Rectal smooth muscle tissue (tissue), 1 donor: ENCODE measurements around the gene RXRA.

Experiments used
- H3K27ac ChIP-seq: one replicate; pipeline ENCODE4 v1.7.0; 2013; ENCODE audit warnings: low read depth, low read length, inconsistent platforms
- H3K27me3 ChIP-seq: one replicate; pipeline ENCODE4 v1.7.0; 2013; ENCODE audit warnings: low read length; ENCODE audit not compliant: control insufficient read depth, insufficient read depth
- H3K36me3 ChIP-seq: one replicate; pipeline ENCODE4 v1.7.0; 2013; ENCODE audit warnings: low read length; ENCODE audit not compliant: control insufficient read depth, insufficient read depth
- H3K4me1 ChIP-seq: one replicate; pipeline ENCODE4 v1.7.0; 2013; ENCODE audit warnings: low read length; ENCODE audit not compliant: control insufficient read depth, insufficient read depth
- H3K4me3 ChIP-seq: one replicate; pipeline ENCODE4 v1.7.0; 2013; ENCODE audit warnings: low read length
- H3K9ac ChIP-seq: one replicate; pipeline ENCODE4 v1.7.0; 2013; ENCODE audit warnings: low read length

Gene RXRA

GRCh38 chr9:134369416-134370212 is 43.4 kb downstream of the RXRA start:
- Histone ChIP-seq H3K9ac (no peak overlapping the region), H3K4me1 (peaks cover 26% of the 10 kb centered on the region), H3K27ac (no peak overlapping the region), H3K27me3 (no peaks in the 10 kb centered on the region), H3K36me3 (no peaks in the 10 kb centered on the region), H3K4me3 (no peak overlapping the region)

DNA sequence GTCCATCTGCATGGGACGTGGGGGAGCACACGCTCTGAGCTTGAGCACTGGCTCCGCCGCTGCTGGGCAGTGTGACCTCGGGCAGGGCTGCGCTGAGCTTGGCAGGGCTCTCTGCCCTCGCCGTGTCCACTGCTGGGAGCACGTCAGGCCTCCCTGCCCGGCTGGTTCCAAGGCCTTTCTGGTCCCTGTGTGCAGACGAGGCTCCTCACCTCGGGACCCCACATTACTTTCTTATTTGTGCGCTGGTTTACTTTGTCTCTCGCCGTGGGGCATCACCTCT is 43.9 kb downstream of the RXRA start:
- Histone ChIP-seq H3K9ac (no peak overlapping the region), H3K4me3 (no peak overlapping the region), H3K36me3 (no peaks in the 10 kb centered on the region), H3K27me3 (no peaks in the 10 kb centered on the region), H3K4me1 (peaks cover 32% of the 10 kb centered on the region), H3K27ac (no peak overlapping the region)

DNA sequence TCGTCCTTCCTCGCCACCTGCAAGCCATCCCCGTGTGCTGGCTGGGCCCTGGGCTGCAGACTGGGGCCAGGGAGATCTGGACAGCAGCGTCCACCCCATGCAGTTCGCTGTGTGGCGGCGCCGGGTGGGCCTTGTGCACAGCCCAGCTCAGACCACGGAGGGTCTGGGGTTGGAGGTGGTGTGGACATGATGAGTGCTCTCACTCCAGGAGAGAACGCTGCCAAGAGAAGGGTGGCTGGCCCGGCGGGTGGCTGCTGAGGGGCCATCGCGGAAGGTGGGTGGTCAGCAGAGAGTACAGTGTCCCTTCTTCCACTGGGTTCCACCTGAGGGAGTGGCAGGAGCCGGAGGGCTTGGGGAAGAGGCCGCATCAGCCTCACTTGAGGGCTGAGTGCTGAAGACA is 44.4 kb downstream of the RXRA start:
- Histone ChIP-seq H3K9ac (no peak overlapping the region), H3K27ac (no peak overlapping the region), H3K4me3 (no peak overlapping the region), H3K36me3 (no peaks in the 10 kb centered on the region), H3K27me3 (no peaks in the 10 kb centered on the region), H3K4me1 (peaks cover 32% of the 10 kb centered on the region)

DNA sequence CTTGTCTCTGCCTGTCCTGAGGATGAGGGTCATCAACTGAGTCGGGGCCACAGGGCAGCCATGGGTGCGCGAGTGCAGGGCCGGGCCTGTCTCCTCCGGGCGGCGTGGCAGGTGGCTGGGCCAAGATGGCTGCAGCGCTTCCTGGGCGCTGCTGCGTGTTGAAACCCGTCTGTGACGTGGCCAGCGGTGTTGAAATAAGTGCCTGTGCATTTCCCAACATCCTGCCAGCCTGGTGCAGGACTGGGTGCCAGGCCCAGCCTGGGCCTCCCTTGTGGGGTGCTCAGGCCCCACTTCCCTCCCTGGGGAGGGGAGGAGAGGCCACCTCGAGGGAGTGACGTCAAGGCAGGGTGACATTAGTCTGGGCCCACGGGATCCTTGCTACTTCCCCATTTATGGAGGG is 45.5 kb downstream of the RXRA start:
- Histone ChIP-seq H3K36me3 (no peaks in the 10 kb centered on the region), H3K27ac (peak overlapping the region; percentile 34), H3K4me1 (peaks cover 30% of the 10 kb centered on the region)

GRCh38 chr9:134372581-134373267 is 46.5 kb downstream of the RXRA start:
- Histone ChIP-seq H3K27ac (no peak overlapping the region), H3K27me3 (no peaks in the 10 kb centered on the region), H3K4me1 (peaks cover 27% of the 10 kb centered on the region), H3K9ac (no peak overlapping the region), H3K4me3 (no peak overlapping the region), H3K36me3 (no peaks in the 10 kb centered on the region)

More for the DNA sequence above, 45.5 kb downstream of the RXRA start:
- Histone ChIP-seq H3K4me3 (no peak overlapping the region), H3K9ac (no peak overlapping the region), H3K27me3 (no peaks in the 10 kb centered on the region)

DNA sequence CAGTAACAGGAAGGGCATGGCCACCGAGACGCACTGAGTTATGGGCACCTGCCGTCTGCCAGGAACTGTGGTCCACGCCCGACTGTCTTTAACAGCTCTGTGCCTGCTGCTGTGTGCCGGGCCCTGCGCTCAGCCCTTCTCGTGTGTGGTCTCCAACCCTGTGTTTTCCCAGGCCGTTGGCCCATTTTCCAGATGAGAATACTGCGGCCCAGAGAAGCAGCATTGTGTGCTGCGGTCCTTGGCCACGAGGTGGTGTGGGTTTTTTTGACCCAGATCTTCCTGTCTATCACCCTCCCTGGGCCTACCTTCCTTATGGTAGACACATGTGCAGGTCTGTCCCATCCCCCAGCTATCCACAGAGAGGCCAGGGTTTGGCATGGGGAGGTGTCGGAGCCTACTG is 47.0 kb downstream of the RXRA start:
- Histone ChIP-seq H3K9ac (no peak overlapping the region), H3K4me1 (peaks cover 28% of the 10 kb centered on the region), H3K27me3 (no peaks in the 10 kb centered on the region), H3K36me3 (no peaks in the 10 kb centered on the region), H3K27ac (no peak overlapping the region), H3K4me3 (no peak overlapping the region)

- Histone ChIP-seq H3K4me1 (peaks cover 28% of the 10 kb centered on the region), H3K36me3 (no peaks in the 10 kb centered on the region), H3K27me3 (no peaks in the 10 kb centered on the region), H3K9ac (no peak overlapping the region), H3K27ac (peak overlapping the region; percentile 43), H3K4me3 (no peak overlapping the region)
Observed at GRCh38 chr9:134373953-134374300, 47.7 kb downstream of the RXRA start.

DNA sequence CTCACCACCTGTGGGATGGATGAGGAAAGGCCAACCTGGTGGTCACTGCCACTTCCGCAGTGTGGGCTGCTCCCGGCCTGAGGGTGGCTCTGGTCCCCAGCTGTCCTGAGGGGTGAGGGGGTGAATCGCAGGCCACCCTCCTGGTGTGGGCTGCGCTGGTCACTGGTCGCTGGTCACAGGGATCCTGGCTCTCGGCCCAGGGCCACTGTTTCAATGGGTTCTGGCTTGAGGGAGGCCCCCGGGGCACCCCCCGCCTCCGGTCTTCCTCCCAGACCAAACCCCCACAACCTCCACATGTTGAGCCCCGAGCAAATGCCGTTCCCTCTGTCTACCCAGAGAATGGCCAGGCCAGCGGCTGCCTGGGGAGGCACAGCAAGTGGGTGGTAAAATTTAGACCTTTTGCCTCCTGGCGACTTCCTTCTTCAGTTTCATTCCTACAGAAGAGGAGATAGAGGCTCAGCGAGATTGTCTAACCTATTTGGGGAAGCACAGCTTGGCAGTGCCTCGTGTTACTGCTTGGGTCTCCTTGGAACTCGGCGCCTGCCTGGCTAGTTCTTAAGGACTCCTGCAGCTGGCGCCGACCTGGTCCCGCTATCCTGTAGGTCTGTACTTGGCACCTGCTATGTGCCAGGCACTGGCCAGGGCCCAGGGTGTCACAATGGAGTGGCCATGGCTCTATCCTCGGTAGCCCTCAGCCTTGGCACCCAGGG is 48.2 kb downstream of the RXRA start:
- H3K36me3 ChIP-seq = no peaks in the 10 kb centered on the region
- peak overlapping the region; percentile 80 for H3K27ac ChIP-seq
- no peak overlapping the region for H3K4me3 ChIP-seq
- no peaks in the 10 kb centered on the region for H3K27me3 ChIP-seq
- H3K4me1 ChIP-seq = peaks cover 32% of the 10 kb centered on the region
- no peak overlapping the region for H3K9ac ChIP-seq

DNA sequence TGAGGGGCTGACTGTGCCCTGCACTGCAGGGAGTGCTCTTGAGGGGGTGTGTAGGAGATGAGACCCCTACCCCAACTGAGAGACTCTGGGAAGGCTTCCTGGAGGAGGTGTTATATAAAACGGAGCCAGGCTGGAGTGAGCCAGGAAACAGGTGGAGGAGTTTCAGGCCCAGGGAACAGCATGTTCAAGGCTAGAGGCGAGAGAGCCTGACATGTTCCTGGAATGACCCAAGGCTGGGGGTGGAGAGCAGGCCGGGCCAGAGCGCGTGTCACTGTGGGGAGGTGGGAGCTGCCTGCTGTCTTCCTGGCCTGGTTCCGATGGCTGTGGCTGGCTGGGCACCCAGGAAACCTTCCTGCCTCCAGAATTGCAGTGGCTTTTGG is 48.7 kb downstream of the RXRA start:
- H3K9ac ChIP-seq = no peak overlapping the region
- H3K4me3 ChIP-seq = peak overlapping the region; percentile 25

GRCh38 chr9:134375430-134376385 is 49.5 kb downstream of the RXRA start:
- Histone ChIP-seq H3K27ac (peak overlapping the region; percentile 80), H3K4me3 (peak overlapping the region; percentile 25), H3K36me3 (no peaks in the 10 kb centered on the region), H3K9ac (no peak overlapping the region), H3K27me3 (no peaks in the 10 kb centered on the region), H3K4me1 (peaks cover 32% of the 10 kb centered on the region)

More for the DNA sequence above, 48.7 kb downstream of the RXRA start:
- H3K27me3 ChIP-seq = no peaks in the 10 kb centered on the region
- H3K27ac ChIP-seq = peak overlapping the region; percentile 80
- H3K4me1 ChIP-seq = peaks cover 32% of the 10 kb centered on the region
- H3K36me3 ChIP-seq = no peaks in the 10 kb centered on the region

GRCh38 chr9:134376386-134377142 is 50.3 kb downstream of the RXRA start:
- H3K4me3 ChIP-seq = no peak overlapping the region
- H3K27me3 ChIP-seq = no peaks in the 10 kb centered on the region
- H3K27ac ChIP-seq = peak overlapping the region; percentile 11
- no peaks in the 10 kb centered on the region for H3K36me3 ChIP-seq
- peaks cover 32% of the 10 kb centered on the region for H3K4me1 ChIP-seq
- H3K9ac ChIP-seq = no peak overlapping the region
